HS-27A (cell line): ENCODE measurements around the gene NT5C1A.

Experiments
- DNase-seq: peaks from one replicate; pipeline ENCODE4 v3.0.0-alpha.2; 2012; ENCODE audit warnings: low read depth, missing footprints

The NT5C1A gene

DNA sequence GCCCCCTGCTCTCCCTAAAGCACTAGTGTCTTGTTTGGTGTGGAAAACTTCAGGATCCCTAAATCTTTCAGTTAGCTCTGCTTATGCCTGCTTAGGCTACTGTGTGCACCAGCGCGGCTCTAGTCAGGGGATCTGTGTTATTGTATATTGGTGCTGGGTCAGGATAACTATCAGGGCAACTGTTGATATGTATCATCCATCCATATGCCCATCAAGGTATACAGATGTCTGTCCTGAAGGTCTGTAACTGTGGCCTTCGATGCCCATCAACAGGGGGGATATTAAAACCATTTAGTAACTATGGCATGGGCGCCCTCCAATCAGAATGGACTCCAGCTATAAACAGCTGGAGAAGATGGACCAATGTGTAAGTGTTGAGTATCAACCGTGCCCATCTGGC lies 12.4 kb downstream of the NT5C1A start:
- DNase-seq: no peak

GRCh38 chr1:39659110-39659509 lies 12.8 kb downstream of the NT5C1A start:
- no peak for DNase-seq

- peak; percentile 67 for DNase-seq
Observed at GRCh38 chr1:39657923-39658485, 13.9 kb downstream of the NT5C1A start.

- no peak for DNase-seq
Observed at GRCh38 chr1:39657402-39657801, 14.5 kb downstream of the NT5C1A start.

DNA sequence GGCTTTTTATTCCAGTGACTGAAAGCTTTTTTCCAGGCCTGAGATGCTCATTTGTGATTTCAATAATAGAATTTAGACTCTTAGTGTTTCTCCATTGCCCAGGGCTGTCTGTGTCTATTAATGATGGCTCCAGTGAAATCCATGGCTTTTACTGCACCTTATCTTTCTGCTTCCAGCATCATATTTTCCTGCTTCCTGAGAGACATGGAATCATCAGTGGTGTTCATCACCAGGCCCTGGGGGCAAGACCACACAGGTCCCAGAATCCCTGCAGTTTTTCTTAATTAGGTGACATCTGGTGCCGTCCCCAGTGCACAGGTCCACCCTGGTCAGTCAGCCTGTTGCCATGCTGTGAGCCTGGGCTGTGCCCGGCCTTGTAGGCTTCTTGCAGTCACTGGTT lies 15.5 kb downstream of the NT5C1A start:
- DNase-seq: no peak

- no peak for DNase-seq
Observed at GRCh38 chr1:39655578-39656268, 16.2 kb downstream of the NT5C1A start.

DNA sequence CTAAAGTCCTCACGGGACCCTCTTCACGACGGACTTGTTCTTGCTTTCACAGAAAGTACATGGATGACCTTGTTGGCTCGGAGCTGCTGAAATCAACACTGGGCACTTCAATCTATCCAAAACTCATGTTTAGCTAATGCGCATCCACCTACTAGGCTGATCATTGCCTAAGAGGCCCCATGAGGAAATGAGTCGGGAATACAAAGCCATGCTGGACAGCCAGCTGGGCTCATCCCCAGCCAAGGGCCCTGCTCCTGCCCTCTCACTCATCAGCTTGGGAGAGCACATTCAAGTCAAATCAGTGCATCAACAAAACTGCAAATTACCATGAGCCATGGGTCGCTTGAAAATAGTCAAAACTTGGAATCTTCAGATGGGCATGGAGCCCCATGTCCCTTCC lies 17.6 kb downstream of the NT5C1A start:
- no peak for DNase-seq

- DNase-seq: peak; percentile 49
Observed at GRCh38 chr1:39653546-39654031, 18.3 kb downstream of the NT5C1A start.

DNA sequence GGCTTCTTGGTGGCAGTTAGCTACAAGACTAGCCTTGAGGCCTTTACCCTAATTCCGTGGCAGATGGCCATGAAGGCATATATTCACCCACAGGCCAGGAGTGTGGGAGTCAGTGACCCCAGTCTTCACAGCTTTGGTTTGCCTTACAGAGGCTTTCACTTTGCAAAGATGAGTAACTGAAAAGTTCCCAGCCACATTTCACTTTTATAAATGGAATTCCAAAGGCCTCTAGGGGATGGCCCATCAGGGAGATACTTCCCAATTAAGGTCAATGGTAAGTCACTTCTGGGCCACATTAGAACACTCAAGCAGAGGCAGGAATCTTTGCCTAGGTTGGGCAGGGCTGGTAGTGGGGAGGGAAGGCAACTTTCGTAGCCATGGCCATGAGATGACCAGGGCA lies 19.4 kb downstream of the NT5C1A start:
- no peak for DNase-seq

DNA sequence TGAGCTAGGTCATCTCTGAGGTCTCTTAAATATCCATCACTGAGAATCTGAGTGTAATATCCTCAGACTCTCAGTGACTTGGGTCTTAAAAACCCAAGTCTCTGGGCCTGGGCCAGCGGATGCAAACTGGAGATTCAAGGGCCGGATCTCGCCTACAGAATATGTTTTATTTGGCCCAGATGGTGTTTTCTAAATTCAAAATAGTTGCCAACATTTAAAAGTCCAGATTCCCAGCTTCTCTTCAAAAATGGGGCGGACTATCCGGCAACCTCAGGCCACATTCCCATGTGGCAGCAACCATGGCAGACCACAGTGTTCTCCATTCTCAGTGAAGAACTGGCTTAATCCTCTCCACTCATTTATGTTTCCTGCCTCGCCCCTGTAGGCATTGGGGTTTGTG lies 19.8 kb downstream of the NT5C1A start:
- DNase-seq: no peak

DNA sequence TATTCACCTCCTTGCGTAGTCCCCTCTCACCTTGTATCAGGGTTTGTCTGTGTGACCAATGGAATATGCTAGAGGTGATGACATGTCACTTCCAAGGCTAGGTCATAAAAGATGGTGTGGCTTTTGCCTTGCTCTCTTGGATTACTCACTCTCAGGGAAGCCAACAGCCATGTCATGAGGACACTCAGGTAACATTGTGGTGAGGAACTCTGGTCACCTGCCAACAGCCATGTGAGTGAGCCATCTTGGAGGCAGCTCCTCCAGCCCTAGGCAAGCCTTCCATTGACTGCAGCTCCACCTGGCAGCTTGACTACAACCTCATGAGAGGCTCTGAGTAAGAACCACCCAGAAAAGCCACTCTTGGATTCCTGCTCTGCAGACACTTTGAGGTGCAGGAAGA lies 21.5 kb downstream of the NT5C1A start:
- DNase-seq: no peak

- DNase-seq: no peak
Observed at GRCh38 chr1:39649636-39650185, 22.2 kb downstream of the NT5C1A start.

DNA sequence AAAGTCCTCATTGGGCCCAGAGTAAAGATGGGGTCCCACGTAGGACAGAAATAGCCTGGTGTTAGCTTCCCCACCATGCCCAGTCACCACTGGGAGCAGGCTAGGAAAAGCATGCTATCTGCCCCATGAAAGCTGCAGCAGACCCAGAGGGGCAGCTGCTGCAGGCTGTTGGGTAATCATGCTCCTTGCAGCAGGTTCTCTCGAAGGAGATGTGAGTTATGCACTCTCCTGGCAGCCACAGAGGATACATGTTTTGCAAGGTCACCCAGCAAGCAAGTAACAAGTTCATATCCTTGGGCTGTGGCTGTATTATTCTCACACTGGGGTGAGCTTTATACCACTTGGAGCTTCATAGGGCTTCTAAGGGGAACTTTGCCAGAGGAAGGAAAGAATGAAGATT lies 23.4 kb downstream of the NT5C1A start:
- DNase-seq: no peak

GRCh38 chr1:39647247-39647646 lies 24.7 kb downstream of the NT5C1A start:
- no peak for DNase-seq

DNA sequence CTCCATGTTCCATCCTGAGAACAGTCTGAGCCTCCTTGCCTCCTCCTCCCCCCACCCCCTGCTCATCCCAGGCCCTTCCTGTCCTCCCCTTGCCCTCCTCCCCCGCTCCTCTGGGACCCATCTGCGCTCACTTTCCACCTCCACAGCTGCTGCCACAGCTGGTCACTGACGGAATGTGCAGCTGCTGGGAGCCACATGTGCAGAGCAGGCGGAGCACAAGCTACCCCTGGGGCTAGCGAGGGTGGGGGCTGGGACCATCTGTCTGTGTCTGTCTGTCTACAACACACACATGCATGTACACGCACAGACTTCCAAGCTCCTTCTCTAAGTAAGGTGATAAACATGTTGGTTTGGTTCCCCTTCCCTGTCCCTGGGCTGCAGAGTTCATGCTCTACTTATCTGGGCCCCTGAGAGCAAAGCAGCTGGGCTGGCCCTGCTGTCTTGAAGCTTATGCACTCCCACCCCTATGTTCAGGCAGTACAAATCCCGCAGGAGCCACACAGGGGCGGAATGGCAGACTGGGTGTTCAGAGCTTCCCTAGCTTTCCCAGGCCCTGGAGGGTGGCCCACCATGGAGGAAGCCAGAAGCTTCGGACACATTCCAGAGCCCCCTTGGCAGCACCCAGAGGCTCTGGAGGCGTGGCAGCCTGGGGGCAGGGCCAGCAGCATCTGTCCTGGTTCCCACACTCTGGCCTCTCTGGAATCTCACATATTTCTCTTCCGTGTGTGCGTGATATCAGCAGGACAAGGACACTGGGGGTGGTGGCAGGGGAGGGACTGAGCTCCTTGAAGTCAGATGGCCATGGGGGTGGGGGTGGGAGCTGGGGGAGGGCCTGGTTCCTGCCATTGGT lies 25.4 kb downstream of the NT5C1A start:
- DNase-seq: no peak

- no peak for DNase-seq
Observed at GRCh38 chr1:39645411-39646043, 26.4 kb downstream of the NT5C1A start.

DNA sequence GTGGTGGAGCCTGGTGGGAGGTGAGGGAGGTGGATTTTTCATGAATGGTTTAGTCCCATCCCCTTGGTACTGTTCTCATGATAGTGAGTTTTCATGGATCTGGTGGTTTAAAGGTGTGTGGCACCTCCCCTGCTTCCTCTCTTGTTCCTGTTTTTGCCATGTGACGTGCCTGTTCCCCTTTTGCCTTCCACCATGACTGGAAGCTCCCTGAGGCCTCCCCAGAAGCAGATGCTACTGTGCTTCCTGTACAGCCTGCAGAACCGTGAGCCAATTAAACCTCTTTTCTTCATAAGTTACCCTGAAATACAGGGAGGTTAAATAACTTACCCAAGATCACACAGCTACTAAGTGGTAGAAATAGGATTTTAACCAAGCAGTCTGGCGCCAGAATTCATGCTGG lies 28.2 kb downstream of the NT5C1A start:
- no peak for DNase-seq

- DNase-seq: peak; percentile 83
Observed at GRCh38 chr1:39642796-39643195, 29.1 kb downstream of the NT5C1A start.

GRCh38 chr1:39640861-39641260 lies 31.0 kb downstream of the NT5C1A start:
- DNase-seq: no peak

GRCh38 chr1:39639305-39640130 lies 32.4 kb downstream of the NT5C1A start, which contains the start of gene HEYL:
Gene HEYL, minus strand, starts transcription at chr1:39639643. Its CDS starts 18 bp downstream, at chr1:39639625.
- no peak for DNase-seq

DNA sequence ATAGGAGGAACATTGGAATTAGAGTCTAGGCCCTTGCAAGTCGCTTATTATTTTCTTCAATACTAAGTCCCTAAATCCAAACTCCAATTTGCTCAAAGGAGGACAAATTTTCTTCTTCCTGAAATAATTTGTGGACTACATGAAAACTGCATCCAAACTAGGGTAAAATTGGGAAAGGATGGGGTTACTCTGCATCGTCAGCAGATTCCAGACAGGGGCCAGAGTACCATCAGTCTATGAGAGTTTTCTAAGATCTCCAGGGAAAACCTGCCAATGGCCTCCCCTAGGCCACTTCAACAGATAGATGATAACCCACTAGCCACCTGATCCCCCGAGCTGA lies 33.0 kb downstream of the NT5C1A start:
- DNase-seq: no peak
